ENCODE measurements around the gene EEF1AKMT1. TPM values are rescaled to one million over a fixed set of nuclear protein-coding genes. Genes with fewer than 3 reads are reported as not detected.

EEF1AKMT1 gene
- total and polyA plus RNA-seq, 2 experiments from 2014 or later: 3.2 to 7.6 TPM

DNA sequence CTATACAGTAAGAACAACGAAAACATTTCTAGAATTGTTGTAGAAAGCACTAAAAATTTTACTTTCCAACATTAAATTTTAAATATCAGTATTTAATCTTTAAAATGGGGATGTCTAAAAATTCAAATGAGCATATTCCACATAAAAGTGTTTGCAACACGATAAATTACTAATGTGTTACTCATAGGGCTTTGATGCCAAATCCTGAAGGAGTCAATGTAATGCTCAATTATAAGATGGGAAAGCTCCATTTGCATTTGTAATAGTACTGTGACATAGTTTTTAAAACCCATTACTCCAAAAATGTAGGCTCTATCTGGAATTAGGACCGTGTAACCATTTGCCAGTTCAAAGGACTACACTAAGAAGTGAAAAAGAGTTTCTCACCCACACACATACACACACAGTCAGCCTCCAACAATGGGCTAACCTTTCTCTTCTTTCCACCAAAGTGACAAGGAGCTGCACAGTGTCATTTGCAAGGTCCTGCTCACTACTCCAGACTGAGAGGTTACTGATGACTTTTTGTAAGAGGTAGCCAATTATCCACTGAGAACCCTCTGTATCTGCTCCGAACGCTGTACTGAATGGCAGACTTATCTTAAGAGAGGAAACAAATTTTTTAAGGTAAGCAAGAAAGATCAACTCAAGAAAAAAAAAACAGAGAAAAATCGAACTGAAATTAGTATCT lies 26.1 kb upstream of the EEF1AKMT1 start:
- Histone ChIP-seq H3K27ac (ENCODE audit: low read depth) (no peak overlapping the region), H3K27me3 (ENCODE audit: insufficient read depth) (no peaks in the 10 kb centered on the region), H3K4me2 (no peak overlapping the region), H4K20me1 (replicated peaks; ENCODE audit: insufficient read depth) (no peaks in the 10 kb centered on the region), H2AFZ (no peak overlapping the region), H3K36me3 (ENCODE audit: insufficient read depth) (peaks cover 23% of the 10 kb centered on the region), H3K9me2 (ENCODE audit: insufficient read depth) (no peaks in the 10 kb centered on the region), H3F3A (replicated peaks; ENCODE audit: low read depth) (no peaks in the 10 kb centered on the region), H3K4me3 (no peak overlapping the region), H3K79me2 (replicated peaks; ENCODE audit: insufficient read depth) (no peaks in the 10 kb centered on the region), H3K4me1 (ENCODE audit: insufficient read depth) (no peaks in the 10 kb centered on the region)
- Mint-ChIP-seq H3K27ac (no peak overlapping the region; the same call in 1 of the 2 replicates), H3K36me3 (ENCODE audit: low read depth) (peaks cover 46% of the 10 kb centered on the region), H3K27me3 (ENCODE audit: insufficient read depth, low read depth, poor library complexity) (peaks cover 6% of the 10 kb centered on the region), H3K4me1 (no peaks in the 10 kb centered on the region), H3K9me3 (no peaks in the 10 kb centered on the region), H3K4me3 (no peak overlapping the region)
- TF ChIP-seq ZNF462 (CRISPR knock-in tag; IDR thresholded peaks at IDR 0.05) (no peak), POLR2AphosphoS5 (IDR thresholded peaks at IDR 0.05; ENCODE audit: low read depth) (no peak), CREB1 (CRISPR knock-in tag; IDR thresholded peaks at IDR 0.05; ENCODE audit: low read depth) (no peak), ZNF331 (CRISPR knock-in tag; IDR thresholded peaks at IDR 0.05; ENCODE audit: low read depth) (no peak), STAT1 (IDR thresholded peaks at IDR 0.05; ENCODE audit: unreplicated experiment) (no peak), ZNF114 (CRISPR knock-in tag; IDR thresholded peaks at IDR 0.05) (no peak), JUNB (IDR thresholded peaks at IDR 0.05; ENCODE audit: unreplicated experiment) (no peak), CTCF (conservative IDR thresholded peaks at IDR 0.05; ENCODE audit: low read depth in 2 of 2) (no peak), EZH2phosphoT487 (IDR thresholded peaks at IDR 0.05; ENCODE audit: unreplicated experiment) (no peak)
- TF ChIP-seq, protein P1, sequence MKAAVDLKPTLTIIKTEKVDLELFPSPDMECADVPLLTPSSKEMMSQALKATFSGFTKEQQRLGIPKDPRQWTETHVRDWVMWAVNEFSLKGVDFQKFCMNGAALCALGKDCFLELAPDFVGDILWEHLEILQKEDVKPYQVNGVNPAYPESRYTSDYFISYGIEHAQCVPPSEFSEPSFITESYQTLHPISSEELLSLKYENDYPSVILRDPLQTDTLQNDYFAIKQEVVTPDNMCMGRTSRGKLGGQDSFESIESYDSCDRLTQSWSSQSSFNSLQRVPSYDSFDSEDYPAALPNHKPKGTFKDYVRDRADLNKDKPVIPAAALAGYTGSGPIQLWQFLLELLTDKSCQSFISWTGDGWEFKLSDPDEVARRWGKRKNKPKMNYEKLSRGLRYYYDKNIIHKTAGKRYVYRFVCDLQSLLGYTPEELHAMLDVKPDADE (IDR thresholded peaks at IDR 0.05): no peak
- TF ChIP-seq, protein P2, sequence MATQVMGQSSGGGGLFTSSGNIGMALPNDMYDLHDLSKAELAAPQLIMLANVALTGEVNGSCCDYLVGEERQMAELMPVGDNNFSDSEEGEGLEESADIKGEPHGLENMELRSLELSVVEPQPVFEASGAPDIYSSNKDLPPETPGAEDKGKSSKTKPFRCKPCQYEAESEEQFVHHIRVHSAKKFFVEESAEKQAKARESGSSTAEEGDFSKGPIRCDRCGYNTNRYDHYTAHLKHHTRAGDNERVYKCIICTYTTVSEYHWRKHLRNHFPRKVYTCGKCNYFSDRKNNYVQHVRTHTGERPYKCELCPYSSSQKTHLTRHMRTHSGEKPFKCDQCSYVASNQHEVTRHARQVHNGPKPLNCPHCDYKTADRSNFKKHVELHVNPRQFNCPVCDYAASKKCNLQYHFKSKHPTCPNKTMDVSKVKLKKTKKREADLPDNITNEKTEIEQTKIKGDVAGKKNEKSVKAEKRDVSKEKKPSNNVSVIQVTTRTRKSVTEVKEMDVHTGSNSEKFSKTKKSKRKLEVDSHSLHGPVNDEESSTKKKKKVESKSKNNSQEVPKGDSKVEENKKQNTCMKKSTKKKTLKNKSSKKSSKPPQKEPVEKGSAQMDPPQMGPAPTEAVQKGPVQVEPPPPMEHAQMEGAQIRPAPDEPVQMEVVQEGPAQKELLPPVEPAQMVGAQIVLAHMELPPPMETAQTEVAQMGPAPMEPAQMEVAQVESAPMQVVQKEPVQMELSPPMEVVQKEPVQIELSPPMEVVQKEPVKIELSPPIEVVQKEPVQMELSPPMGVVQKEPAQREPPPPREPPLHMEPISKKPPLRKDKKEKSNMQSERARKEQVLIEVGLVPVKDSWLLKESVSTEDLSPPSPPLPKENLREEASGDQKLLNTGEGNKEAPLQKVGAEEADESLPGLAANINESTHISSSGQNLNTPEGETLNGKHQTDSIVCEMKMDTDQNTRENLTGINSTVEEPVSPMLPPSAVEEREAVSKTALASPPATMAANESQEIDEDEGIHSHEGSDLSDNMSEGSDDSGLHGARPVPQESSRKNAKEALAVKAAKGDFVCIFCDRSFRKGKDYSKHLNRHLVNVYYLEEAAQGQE (IDR thresholded peaks at IDR 0.05; ENCODE audit: unreplicated experiment): no peak
- no peak for DNase-seq (ENCODE audit: low spot score)
- no peak for ATAC-seq

All from GM23338 (cell line).